ENCODE results near the gene SPRN.
"Not testable (repeated sequence)": the region's sequence is repeated elsewhere in the genome, so short reads cannot be mapped to it uniquely, and the experiment has no call there.

SPRN gene

DNA sequence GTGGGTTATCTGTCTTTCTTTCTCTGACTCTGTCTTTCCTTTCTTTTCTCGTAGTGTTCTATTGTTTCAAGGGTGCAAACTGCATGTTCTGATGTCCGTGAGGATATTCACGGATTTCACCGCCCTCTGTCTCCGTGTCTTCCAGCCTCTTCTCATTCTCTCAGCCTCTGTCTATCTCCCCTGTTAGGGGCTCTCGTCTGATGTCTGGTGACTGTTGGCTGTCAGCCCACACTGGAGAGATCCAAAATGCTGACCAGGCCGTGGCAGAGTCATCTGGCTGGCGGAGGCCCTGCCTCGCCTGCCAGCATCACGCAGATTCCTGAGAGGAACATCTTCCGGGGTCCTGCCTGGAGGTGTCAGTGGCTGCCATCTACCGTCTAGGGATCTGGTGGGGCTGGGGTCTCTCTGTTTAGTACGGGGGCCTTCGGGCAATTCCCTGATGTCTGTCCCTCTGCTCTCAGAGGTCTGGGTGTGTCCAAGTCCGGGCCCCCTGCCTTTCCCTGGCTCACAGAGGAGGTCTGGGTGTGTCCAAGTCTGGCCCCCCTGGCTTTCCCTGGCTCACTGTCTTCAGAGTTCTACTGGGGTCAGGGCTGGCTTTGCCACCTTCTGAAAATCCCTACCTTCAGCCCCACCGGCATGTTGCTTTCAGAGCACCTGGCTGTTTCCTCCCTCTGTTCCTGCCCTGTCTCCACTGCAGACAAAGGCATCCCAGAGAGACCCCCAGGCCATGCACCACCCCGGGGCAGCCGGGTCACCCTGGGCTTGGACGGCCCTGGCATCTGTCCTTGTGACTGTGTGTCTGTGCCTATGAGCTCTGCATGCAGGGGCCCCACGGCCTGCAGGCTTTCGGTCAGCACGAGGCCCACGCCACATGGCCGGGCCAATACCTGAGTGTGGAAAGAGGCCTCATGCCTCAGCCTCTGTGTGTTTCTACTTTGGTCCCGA, 15.4 kb upstream of the SPRN start:
- no peak for DNase-seq (ENCODE audit: low read depth)

DNA sequence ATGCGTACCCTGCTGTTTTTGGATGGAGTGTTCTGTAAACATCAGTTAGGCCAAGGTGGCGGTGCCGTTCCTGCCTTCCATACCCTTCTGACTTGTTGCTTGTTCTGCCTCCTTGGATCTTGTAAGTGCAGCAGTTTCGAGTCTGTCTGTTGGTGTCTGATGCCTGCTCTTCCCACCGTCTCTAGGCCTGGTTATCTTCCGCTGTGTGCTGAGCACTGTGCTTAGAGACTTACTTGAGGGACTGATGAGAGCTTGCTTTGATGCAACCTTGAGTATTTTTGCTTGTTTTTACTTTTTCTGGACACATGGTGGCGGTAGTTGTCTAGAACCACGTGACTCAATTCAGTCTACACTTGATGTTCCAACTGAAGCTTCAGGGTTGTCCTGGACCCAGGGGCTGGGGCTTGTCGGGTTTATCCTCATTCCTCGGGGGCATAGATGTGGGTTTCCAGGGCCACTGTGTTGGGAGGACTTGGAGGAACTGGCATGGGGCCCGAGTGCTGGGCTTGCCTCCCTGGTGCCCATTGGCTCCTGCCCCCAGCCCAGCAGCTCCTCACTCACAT, 14.4 kb upstream of the SPRN start:
- no peak for DNase-seq (ENCODE audit: low read depth)

DNA sequence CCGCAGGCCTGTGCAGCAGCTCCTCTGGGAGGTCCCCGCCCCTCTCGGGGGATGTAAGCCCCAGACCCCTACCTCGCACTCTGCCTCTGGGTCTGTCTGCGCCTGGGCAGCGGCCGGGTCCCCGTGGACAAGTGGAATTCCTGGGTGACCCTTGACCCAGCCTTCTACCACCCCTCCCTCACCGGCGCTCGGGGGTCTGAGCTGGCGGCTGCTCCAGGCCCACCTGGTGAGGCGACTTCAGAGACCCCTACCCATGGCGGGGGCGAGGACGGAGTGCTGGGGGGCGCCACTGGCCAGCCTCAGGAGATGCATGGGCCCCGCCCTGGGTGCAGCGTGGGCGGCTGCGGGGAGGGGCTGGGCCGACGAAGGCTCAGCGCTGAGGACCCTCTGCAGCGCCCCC, 8.4 kb upstream of the SPRN start:
- DNase-seq (ENCODE audit: low read depth) = not testable (repeated sequence)

DNA sequence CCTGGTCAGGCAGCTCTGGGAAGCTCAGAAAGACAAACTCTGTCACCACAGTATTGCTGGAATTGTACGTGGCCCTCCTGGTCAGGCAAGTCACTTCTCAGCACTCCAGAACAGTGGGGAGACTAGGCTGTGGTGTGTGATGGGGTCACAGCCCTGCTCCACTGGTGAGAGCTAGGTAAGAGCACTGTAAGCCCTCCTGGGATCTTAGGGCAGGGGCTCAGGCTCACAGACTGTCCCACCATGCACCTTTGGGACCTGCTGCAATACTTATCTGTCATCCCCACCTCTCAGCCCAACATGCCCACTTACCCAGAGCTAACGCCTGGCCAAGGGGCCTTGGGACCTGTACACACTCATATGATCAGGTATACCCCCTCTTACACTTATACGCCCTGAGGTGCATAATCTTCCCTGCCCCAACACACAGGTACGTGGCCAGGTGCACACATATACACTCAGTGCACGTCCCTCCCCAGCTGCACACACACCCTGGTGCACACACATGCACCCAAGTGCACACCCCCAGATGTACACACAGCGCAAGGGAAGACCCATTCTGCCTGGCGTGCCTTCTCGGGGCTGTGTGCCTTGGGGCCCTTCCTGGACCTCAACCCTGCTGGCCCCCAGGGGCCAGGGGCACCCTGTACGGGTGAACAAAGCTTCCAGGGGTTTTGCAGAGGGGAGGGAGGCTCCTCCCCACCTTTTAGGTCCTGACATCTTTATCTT, 7.6 kb upstream of the SPRN start:
- not testable (repeated sequence) for DNase-seq (ENCODE audit: low read depth)

DNA sequence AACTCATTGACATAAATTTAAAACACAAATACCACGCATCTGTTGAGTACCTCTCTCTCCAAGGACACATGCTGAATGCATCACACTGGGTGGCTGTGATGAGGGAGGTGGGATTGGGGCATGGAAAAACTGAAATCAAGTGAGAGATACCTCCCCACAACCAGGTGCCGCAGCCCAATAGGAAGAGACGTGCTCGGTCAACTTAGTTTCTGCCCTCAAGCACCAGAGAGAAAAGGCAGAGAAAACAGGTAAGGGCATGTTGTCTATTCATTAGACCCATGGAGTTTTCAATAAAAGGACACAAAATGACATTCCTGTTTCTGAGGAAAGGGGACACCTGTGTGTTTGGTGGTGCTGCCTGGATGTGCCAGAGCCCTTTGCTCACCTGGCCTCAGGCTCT, 5.1 kb upstream of the SPRN start:
- DNase-seq (ENCODE audit: low read depth) = not testable (repeated sequence)

DNA sequence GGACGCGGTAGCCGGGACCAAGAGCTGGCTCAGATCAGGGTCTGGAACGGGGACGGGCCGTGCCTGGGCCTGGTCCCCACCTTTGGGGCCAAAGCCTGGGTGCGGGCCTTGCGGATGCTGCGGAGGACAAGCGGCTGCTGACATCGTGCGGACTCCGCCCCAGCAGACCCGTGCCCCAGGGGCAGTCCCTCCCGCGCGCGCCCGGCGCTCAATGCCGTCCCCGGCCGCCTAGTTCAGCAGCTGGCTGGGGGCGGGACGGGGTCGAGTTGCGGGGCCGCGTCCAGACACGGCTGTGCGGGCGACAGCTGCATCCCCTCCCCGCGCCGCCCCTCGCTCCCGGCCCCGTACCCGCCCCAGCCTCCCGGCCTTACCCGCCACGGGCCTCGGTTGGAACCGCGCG, 323 bp downstream of the SPRN start:
- DNase-seq (ENCODE audit: low read depth) = not testable (repeated sequence)

DNA sequence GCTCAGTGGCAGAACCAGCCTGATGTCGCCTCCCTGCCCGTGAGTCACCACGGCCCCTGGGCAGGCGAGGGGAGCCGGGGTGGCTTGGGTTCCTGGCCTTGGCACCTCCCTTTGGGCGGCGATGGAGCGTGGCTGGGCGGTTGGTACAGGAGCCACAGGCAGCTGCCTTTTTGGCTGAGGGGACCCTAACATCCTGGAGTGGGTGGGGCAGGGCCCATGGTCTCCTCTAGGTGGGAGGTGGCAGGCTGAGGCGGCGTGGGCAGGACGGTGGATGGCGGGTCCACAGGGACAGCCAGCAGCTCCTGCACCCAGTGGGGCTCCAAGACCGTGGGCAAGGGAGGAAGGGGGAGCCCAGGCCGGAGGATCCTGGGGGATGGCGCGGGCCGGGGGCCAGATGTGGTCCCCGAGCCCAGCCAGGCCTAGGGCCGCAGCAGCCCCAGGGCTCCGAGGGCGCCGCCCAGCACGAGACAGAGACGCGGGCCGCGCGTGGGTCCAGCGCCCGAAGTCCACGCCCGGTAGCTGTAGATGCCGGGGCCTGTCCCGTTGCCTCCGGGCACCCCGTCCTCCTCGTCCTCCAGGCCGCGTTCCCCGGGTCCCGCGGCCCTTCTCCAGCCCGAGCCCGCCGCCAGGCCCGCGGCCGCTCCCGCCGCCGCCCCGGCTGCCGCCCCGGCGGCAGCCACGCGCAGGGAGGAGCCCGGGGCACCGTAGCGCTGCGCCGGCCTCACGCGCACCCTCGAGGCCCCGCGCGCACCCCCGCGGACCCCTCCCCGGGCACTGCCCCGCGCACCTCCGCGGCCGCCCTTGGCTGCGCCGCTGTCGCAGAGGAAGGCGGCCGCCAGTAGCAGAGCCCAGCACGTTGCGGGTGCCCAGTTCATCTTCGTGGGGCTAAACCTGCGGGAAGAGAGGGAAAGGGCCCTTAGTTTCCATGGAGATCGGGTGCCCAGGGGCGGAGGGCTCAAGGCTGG, 1.3 kb downstream of the SPRN start:
- DNase-seq (ENCODE audit: low read depth) = no peak

DNA sequence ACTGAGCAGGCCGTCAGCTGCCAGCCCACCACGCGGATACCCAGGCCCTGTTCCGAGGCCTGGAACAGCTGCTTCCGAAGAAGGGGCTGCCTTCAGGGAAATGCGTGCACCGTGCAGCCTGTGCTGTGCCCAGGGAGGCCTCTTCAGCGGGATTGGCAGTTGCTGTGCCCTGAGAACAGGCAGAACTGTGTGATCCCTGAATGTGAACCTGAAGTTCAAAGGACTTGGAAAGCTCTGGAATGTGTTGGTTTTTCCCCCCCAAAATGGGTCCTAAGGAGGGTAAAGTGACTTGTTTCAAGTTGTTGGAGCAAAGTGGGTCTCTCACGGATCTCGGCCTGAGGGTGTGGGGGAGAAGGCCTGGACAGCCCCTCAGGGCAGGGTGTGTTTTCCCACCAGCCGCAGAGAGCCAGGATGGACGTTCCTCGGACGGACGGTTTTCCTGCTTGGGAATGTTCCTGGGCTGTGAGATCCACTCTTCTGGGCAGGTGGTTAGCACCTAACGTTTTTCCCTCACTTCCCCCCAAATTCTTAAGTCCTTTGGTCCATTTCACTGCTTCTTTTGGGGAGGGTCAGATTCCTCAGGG, 2.1 kb downstream of the SPRN start:
- no peak for DNase-seq (ENCODE audit: low read depth)

DNA sequence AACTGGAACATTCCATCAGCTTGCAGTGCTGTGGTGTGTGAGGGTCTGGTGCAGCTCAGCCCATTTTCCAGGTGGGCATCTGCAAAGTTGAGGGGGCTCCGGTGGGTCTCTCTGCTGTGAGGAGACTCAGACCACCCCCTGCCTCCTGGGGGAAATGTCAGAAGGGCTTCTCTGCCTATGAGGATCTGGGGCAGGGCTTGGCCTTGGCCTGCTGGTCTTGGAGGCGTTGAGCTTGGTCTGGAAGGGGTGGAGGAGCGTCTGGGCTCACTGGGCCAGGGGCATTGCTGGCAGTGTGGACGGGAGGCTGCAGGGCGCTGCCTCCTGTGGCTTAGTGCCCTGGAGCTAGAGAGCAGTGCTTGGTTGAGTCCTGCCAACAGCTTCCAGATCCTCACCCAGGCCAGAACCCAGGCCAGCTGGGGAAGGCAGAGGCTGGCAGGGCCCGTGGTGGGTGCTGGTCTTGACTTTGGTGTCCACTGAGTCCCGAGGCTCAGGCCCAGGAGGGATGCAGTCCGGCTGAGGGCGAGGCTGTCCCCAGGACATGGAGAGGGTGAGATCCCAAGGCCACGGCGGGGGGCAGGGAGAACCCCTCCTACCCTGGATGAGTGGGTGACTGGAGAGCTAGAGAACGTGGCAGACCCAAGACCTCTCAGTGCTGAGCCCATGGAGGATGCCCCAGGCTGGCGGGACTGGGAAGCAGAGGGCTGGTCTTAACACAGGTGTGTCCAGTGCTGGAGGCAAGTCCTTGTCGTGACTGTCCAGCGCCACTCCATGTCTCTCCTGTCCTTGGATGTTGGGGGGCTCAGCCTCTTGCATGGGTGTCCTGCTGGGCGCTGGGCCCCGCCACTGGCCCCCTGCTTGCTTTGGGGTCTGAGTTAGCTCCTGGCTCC, 2.8 kb downstream of the SPRN start:
- DNase-seq (ENCODE audit: low read depth) = no peak

DNA sequence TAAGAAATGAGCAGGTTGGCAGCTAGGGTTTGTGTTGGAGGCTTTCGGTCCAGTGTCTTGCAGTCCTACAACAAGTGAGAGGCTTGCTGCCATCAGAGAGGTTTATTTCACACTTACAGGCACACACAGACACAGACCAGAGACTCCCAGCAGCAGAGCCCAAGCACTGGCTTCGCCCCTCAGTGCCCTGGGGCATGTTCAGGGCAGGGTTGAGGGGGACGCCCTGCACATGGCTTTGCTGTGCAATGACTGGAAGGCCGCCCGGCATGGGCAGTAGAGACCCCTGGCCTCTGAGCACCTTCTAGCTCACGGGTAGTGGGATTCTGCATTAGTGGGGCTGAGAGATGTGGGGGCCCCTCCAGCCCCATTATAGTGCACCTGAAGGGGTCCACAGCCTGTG, 3.8 kb downstream of the SPRN start:
- no peak for DNase-seq (ENCODE audit: low read depth)

DNA sequence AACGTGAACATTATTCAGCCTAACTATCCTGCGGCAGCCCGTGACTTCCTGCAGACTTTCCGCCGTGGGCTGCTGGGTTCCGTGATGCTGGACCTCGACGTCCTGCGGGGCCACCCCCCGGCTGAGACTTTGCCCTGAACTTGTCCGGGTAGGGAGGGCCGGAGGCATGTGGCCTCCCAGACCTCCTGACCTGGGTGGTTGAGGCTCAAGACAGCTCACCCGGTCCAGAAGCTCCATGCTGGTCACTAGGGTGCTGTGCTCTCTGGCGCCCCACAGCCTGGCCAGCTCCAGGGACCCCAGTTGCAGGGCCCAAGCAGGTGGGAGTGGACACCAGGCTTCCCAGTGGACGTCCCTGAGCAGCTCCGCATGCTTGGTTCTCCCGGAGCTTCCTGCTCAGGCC, 4.4 kb downstream of the SPRN start:
- DNase-seq (ENCODE audit: low read depth) = no peak

DNA sequence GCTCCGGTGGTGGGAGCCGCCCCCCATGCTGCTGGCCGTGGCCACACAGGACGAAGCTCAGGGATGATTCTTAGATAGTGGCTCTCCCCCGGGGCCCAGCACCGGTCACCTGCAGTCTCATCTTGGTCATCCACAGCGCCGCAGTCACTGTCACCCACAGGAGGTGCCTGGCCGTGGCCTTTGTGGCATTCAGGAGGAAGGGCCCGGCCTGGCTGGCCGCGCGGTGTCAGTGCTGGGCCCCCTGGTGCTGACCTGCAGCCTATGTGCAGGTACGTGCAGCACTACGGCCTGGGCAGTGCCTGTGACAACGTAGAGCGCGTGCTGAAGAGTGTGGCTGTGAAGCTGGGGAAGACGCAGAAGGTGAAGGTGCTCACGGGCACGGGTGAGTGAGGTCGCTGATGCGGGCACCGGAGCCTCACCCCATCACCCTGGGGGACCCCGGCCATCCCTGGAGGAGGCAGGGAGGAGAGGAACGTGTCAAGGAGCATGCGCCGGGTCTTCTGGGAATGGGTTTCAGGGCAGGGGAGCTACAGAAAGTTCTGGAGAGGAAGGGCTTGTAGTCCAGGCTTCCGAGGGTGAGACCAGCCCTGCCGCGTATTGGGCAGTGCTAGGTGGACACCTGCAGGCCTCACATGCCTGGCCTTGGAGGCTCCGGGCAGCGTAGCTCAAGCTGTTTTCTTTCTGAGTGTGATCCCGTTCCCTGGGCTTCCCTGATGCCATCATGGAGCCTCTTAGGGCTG, 5.0 kb downstream of the SPRN start:
- no peak for DNase-seq (ENCODE audit: low read depth)

DNA sequence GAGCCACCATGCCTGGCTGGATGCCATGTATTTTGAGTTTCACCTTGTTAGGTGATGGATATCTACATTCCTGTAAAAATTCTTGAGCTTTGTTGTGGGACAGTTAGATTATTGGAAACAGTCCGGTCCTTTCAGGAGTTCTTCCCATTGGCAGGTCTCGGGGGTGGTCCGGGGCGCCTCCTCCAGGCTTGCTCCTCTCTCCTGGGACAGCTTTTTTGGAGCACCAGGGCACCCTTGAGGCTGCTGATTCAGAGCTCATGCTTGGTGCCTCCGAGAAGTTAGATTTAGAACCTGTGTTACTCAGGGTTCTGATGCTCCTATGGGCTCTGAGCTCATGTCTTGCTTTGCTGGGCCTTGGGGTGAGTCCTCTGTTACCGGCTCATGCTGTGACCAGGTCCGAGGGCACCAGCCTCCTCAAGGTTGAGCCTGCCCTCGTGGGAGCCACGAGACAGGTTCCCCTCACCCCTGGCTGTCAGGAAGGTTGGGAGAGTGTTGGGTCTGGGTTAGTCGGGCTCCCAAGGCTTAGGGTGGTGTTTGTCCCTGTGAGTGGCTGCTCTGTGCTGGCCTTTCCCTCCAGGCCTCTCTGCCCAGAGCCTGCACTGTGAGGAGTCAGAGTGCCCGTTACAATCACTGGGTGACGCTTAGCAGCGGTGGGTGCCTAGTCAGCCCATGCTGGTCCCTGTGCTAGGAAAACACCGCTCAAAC, 6.0 kb downstream of the SPRN start:
- no peak for DNase-seq (ENCODE audit: low read depth)

DNA sequence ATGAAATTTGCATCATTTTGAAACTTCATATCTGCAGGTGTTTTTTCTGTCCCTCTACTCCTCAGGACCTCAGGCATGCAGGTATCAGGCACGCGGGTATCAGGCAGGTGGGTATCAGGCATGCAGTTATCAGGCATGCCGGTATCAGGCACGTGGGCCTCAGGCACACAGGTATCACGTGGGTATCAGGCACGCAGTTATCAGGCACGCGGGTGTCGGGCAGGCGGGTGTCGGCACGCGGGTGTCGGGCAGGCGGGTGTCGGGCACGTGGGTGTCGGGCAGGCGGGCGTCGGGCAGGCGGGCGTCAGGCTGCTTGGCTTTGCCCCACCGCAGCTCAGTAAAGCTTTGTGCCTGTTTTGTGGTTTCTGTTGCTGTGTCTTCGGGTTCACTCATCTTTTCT, 8.7 kb downstream of the SPRN start:
- DNase-seq (ENCODE audit: low read depth) = no peak

DNA sequence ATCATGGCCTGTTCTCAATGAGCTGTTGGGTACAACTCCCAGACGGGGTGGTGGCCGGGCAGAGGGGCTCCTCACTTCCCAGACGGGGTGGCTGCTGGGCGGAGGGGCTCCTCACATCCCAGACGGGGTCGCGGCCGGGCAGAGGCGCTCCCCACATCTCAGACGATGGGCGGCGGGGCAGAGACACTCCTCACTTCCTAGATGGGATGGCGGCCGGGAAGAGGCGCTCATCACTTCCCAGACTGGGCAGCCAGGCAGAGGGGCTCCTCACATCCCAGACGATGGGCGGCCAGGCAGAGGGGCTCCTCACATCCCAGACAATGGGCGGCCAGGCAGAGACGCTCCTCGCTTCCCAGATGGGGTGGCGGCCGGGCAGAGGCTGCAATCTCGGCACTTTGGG, 10.0 kb downstream of the SPRN start:
- not testable (repeated sequence) for DNase-seq (ENCODE audit: low read depth)

DNA sequence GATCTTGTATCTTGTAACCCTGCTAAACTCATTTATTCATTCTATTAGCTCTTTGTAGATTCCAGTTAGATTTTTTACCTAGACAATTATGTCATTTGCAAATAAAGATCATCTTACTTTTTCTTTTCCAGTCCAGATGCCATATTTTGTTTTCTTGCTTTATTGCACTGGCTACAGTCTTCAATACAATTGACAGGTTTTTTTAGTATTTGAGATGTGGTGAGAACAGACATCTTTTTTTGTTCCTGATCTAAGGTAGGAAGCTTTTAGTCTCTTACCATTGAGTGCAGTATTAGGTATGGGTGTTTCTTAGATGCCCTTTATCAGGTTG, 12.1 kb downstream of the SPRN start:
- DNase-seq (ENCODE audit: low read depth) = no peak

DNA sequence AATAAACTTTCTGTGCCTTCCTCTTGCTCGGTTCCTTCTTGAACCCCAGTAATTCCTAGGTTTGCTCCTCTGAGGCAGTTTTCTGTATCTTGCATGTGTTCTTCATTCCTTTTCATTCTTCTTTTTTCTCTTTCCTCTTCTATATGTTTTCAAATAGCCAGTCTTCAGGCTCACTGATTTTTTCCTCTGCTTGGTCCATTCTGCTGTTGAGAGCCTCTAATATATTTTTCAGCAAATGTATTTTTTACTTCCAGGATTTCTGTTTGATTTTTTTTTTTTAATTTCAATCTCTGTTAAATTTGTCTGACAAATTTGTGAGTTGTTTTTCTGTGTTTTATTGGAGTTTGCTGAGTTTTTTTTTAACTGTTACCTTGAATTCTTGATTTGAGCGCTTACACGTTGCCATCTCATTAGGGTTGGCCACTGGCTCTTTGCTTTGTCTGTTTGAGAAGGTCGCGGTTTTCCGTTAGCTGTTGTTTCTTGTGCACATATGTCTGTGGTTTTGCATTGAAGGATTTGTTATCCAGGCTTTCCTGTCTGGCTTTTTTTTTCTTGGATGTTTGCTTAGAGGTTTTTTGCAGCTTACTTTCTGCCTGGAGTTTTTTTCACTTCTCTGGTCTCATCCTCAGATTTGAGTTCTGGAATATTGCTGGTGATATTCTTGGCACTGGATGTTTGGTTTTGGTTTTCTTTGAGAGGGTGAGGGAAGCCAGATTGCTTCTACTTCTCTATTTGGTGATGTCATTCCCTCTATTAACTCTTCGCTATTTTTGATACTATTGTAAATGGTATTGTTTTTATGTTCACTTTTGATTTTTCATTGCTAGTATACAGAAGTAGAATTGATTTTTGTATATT, 12.7 kb downstream of the SPRN start:
- DNase-seq (ENCODE audit: low read depth) = no peak

DNA sequence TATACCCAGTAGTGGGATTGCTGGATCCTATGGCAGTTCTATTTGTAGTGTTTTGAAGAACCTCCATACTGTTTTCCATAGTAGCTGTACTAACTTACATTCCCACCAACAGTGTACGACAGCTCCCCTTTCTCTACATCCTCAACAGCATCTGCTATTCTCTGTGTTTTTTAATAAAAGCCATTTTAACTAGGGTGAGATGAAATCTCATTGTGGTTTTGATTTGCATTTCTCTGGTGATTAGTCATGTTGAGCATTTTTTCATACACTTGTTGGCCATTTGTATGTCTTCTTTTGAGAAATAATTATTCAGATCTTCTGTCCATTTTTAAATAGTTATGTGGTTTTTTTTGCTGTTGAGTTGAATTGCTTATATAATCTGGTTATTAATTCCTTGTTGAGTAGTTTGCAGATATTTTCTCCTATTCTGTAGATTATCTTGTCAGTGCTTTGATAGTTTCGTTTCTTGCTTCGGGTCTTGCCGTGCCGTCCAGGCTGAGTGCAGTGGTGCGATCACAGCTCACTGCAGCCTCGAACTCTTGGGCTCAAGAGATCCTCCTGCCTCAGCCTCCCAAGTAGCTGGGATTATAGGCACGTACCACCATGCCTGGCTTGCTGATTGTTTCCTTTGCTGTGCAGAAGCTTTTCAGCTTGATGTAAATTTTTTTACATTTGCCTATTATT, 18.4 kb downstream of the SPRN start:
- DNase-seq (ENCODE audit: low read depth) = no peak

Data from stimulated activated CD8-positive, alpha-beta memory T cell treated with anti-CD3 and anti-CD28 coated beads, Interleukin-7, amount 100 ng/mL, for 24 hours (primary cell).